GM18517 (cell line): ENCODE measurements around the gene ZNF492.
"Not testable (repeated sequence)": the region's sequence is repeated elsewhere in the genome, so short reads cannot be mapped to it uniquely, and the experiment has no call there.

ENCODE experiments used
- ATAC-seq: cut with Tn5 transposase; IDR thresholded peaks from one replicate; pipeline ENCODE4 v1.9.1; 2021; ENCODE audit warnings: mild to moderate bottlenecking, moderate library complexity; ENCODE audit not compliant: unreplicated experiment

ZNF492 gene

GRCh38 chr19:22633706-22634449 is at the start of gene ZNF492:
Gene ZNF492, plus strand, starts transcription at chr19:22634324. Its CDS starts 19,076 bp downstream, at chr19:22653400.
- ATAC-seq: not testable (repeated sequence)

- no peak for ATAC-seq
Observed at GRCh38 chr19:22595422-22595821, 38.7 kb upstream of the ZNF492 start.

DNA sequence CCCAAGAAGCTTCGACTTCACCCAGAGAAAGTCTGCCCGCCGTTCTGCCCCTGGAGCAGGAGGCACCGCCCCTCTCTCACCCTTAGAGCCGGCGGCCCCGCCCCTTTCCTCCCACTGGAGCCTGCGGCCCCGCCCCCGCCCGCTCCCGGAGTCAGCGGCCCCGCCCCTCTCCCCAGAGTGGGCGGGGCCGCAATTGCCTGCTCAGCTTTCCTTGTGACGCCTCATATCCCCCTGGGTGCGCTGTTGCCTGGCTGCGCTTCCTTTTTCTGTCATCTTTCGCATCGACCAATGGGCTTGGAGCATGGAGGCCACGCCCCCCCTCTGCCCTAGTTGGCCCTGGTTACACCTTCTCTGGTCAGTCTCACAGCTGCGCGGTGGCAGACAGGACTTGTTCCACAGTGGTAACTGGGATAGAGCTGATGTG is 38.2 kb upstream of the ZNF492 start:
- no peak for ATAC-seq

GRCh38 chr19:22600690-22601648 is 33.2 kb upstream of the ZNF492 start:
- ATAC-seq: no peak

GRCh38 chr19:22601906-22602630 is 32.1 kb upstream of the ZNF492 start:
- ATAC-seq: no peak

DNA sequence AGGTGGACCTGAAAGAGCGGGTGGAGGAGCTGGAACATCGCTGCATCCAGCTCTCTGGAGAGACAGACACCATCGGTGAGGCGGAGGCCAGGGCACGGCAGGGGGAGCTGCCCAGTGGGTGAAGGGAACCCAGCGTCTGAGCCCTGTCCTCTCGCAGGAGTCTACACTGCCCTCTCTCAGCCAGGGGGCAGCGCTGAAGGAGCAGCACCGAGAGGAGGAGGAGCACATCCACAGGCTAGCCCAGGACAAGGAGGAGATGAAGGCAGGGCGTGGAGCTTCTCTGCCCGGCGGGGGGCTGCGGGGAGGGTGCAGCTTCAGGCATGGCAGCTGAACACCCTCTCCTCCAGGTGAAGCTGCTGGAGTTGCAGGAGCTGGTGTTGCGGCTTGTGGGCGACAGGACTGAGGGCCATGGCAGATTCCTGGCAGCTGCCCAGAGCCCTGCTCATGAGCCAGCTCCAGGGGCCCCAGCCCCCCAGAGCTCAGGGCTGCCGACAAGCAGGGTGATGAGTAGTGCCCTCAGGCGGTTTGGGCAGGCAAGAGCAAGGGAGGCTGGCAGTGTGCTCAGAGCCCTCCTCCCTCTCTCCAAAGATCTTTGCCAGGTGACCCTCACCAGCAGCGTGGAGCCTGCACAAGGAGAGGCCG is 31.4 kb upstream of the ZNF492 start:
- ATAC-seq: no peak

DNA sequence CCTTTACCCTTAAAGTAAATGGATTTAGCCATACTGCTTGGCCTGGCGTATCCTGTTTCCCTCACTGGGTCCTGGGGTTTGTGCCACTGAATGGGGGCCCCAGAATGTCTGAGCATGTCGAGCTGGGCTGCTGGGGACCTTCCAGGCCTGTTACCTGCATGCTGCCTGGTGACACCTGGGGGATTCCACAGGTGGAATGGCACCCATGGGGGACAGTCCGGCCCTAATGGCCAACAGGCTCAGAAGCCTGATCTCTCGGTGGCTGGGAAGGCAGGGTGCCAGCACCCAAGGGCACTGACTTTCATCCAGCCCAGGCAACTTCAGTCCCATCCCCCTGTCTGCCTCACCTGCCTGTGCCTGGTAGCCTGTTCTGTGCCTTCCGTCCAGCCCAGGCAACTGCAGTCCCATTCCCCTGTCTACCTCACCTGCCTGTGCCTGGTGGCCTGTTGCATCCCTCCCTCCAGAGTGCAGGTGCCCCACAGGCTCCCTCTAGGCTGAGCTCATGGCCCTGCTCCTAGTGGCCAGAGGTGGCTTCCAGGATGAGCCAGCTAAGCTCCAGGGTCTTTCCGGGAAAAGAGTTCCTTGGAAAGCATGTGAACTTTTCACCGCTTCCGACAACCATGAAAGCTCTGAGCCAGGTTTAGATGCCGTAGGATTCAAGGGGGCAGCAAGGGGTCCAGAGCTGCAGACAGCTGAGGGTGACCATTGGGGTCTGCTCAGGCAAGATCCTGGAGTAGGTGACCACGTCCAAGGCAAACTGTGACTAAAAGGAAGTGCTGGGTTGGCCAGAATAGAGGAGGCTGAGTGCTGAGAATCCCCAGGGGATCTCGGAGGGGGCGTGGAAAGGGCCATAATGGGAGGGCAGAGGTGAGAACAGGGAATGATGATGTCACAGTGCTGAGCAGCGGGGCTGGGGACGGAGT is 30.3 kb upstream of the ZNF492 start:
- ATAC-seq: no peak

GRCh38 chr19:22604571-22605274 is 29.4 kb upstream of the ZNF492 start:
- ATAC-seq: no peak

DNA sequence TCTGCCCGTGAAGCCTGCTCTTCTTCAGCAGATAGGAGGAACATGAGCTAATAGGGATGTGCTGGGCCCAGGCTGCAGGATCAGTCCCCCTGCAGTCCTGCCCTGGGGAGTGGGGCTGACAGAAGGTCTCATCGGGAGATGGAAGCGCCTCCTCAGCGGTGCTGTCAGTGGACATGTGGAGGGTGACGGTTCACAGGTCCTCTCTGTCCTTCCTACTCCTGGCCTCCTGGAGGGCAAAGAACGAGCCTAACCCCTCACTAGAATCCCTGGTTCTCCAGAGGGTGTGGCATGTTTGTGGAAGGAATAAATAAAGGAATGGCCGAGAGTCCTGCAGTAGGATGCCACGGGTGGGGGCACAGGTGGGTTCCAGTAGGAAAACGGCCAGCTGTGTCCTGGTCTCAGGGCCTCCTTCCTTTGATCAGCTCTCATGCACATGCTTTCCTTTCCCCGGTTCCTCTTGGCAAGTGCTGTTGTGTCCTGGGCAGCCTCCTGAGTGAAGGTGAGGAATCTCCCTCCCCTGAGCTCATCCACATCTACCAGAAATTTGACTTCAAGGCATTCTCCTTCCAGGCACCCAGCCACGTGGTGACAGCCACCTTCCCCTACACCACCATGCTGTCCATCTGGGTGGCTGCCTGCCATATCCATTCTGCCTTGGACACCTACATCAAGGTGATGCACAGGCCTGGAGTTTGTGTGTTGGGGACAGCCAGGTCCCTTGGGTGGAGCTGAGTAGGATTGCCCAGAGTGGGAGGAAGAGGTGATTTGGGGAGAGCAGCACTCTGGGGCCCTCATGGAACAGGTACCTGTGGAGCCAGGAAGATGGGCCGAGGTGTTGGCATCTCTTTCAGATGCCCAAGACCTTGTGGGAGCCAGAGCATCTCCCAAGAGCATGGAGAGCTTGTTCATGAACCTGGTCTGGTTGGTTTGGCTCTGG is 28.6 kb upstream of the ZNF492 start:
- no peak for ATAC-seq

- no peak for ATAC-seq
Observed at GRCh38 chr19:22606212-22606553, 27.9 kb upstream of the ZNF492 start.

GRCh38 chr19:22606954-22607652 is 27.0 kb upstream of the ZNF492 start:
- ATAC-seq: no peak

DNA sequence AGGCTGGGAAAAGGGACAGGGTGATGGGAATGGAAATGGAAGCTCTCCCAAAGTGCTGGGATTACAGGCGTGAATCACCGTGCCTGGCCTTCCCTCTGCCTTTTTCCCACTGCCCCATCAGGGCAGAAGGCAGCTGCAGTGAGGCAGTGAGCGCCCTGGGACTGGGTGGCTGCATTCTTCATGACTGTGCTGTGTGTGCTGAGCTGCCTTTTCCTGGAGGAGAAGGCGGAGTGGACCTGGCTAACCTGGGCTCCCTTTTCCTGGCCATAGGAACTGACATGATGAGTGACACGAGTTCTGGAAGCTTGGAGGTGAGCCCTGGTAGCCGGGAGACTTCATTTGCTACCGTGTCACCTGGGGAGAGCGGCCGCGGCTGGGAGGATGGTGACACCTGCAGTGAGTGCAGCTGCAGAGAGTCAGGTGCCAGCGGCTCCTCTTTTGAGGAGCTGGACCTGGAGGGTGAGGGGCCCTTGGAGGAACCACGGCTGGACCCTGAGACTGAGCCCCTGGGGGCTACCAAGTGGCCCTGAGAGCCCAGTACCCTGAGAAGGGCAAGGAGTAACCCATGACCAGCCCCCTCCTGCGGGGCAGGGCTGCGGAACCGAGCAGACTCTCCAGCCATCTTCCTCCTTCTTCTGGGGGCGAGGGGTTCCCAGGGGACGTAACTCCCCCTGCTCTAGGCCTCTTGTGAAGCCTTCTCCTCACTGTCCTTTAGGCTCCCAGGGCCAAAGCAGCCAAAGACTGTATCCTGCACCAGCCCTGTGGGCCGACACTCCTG is 26.3 kb upstream of the ZNF492 start:
- no peak for ATAC-seq

DNA sequence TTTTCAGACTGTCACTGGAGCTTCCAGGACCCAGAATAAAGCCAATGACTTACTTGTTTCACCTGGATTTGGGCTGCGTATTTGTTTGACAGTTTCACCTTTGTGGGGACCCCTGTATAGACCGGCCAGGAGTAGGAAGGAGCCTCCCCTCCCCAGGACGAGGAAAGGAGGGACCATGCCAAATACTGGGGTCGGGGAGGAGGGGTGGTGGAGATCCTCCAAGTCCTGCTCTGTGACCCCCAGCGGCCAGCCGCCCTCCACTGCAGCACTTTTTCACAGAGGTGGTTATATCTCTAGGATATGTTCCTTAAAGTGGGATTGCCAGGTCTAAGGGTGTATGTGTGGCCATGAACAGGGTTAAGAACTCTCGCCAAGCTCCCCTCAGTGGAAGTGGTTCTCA is 25.7 kb upstream of the ZNF492 start:
- no peak for ATAC-seq

DNA sequence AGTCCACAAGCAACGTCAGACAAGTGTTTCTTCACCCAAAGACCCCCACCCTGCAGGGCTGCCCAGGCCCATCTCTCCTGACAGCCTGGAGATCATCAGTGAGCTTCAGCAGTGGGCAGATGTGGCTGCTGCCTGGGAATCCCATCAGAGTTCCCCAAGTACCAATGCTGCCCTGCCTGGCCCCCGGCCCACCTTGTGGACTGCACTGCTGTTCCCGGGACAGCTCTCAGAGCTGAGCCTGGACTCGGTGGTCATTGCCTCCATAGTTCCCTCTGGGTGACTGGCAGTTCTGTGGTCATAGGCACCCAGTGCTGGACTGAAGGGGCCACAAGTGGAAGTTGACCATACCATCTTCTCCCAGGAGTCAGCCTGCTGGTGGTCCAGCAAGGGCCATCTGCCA is 24.5 kb upstream of the ZNF492 start:
- no peak for ATAC-seq

DNA sequence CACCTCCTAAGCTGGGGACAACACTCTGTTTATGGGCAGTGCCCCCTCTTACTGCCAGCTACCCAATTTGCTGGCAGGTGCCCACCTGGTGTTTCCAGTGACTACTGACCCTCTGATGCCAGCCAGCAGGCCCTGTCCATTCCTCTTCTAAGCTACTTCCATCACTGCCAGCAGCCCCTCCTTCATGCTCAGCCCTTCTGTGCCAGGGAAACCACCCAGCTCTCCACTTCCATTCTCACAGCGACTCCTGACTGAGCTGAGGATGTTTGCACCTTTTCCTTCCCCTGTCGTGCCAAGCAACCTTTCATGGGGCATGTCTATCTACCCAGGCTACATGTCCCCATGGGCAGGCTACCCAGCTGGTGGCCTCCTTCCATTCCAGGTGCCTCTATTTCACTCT is 24.0 kb upstream of the ZNF492 start:
- no peak for ATAC-seq

- no peak for ATAC-seq
Observed at GRCh38 chr19:22612316-22612715, 21.8 kb upstream of the ZNF492 start.

- no peak for ATAC-seq
Observed at GRCh38 chr19:22616659-22617058, 17.5 kb upstream of the ZNF492 start.
